AG04450 (cell line): ENCODE results near the gene SMARCD1. TPM values are rescaled to one million over a fixed set of nuclear protein-coding genes. Genes with fewer than 3 reads are reported as not detected.

Experiments
- CTCF ChIA-PET: fragments of 300-600, 350-600 bp; formaldehyde crosslinking; extraction: SDS; loops from one replicate; lab custom pipeline; 2022; ENCODE audit warnings: antibody characterized with exemption, inconsistent platforms; lab: Charles Lee
- POLR2A ChIA-PET: fragments of 350-600 bp; formaldehyde crosslinking; extraction: SDS; loops from one replicate; lab custom pipeline; 2021; ENCODE audit warnings: antibody characterized with exemption, inconsistent platforms; lab: Yijun Ruan, JAX
- DNase-seq: peaks from one replicate; pipeline ENCODE4 v3.0.0-alpha.2; 2011; ENCODE audit warnings: low read depth, low spot score
- H3K27ac ChIP-seq: one replicate; pipeline ENCODE4 v1.5.1; 2012; ENCODE audit warnings: low read depth, low read length, control low read depth
- H3K27me3 ChIP-seq: one replicate; pipeline ENCODE4 v1.6.0; 2012; ENCODE audit warnings: low read length; ENCODE audit not compliant: control insufficient read depth, insufficient read depth
- H3K4me3 ChIP-seq: 2 replicates; pipeline ENCODE4 v1.5.1; 2011; ENCODE audit warnings: mild to moderate bottlenecking, low read depth, low read length, control low read depth
- H3K9me3 ChIP-seq: 2 replicates; pipeline ENCODE4 v1.5.1; 2012; ENCODE audit warnings: low read length; ENCODE audit not compliant: control insufficient read depth, insufficient read depth
- CTCF ChIP-seq: IDR thresholded peaks from 2 replicates; pipeline ENCODE4 v1.5.1; 2011; ENCODE audit warnings: low read depth, low read length, control low read depth, inconsistent platforms
- polyA plus RNA-seq: library from polyadenylated mRNA; depleted of rRNA; stranded (reverse); fragments of >200 nt; gene quantifications from 2 replicates; pipeline ENCODE4 v1.2.3, GENCODE V29; 2011

The SMARCD1 gene
- polyA plus RNA-seq, 1 experiment, result 57.2 TPM

GRCh38 chr12:50112456-50113218, 27.5 kb downstream of the SMARCD1 start:
- CTCF ChIA-PET, result interaction anchor here (0.7 to 4.0 kb wide), 28 partner anchors 7 to 291 kb away, joined by 3 to 46 read pairs (median 5); partner anchors contain the start of genes GPD1 and SMARCD1
- H3K4me3 ChIP-seq, result peak overlapping the region; percentile 99
- H3K27ac ChIP-seq, result peak overlapping the region; percentile 96
- POLR2A ChIA-PET, result interaction anchor here (0.6 to 3.4 kb wide), 15 partner anchors 8 to 137 kb away, joined by 3 to 33 read pairs (median 5); partner anchors contain the start of genes CERS5, GPD1 and SMARCD1
- DNase-seq, result no peak
- H3K27me3 ChIP-seq, result no peaks in the 10 kb centered on the region
- H3K9me3 ChIP-seq, result no peaks in the 10 kb centered on the region; the same call in 1 of the 2 replicates
- no peak for TF ChIP-seq CTCF

- CTCF ChIA-PET, result interaction anchor here (0.6 kb wide), 1 partner anchor 18 kb away, joined by 4 read pairs; no protein-coding TSS in a partner anchor
- no peak overlapping the region for H3K27ac ChIP-seq
- no peak for DNase-seq
- H3K9me3 ChIP-seq, result no peaks in the 10 kb centered on the region; the same call in none of the 2 replicates
- no peak overlapping the region for H3K4me3 ChIP-seq
- no peaks in the 10 kb centered on the region for H3K27me3 ChIP-seq
- no peak for TF ChIP-seq CTCF
- POLR2A ChIA-PET, result no interaction called here
Observed at GRCh38 chr12:50117057-50117622, 32.0 kb downstream of the SMARCD1 start.

- Histone ChIP-seq H3K4me3 (no peak overlapping the region), H3K9me3 (no peaks in the 10 kb centered on the region; the same call in 1 of the 2 replicates), H3K27ac (no peak overlapping the region), H3K27me3 (no peaks in the 10 kb centered on the region)
- POLR2A ChIA-PET, result interaction anchor here (0.5 kb wide), 1 partner anchor 35 kb away, joined by 4 read pairs; no protein-coding TSS in a partner anchor
- CTCF ChIA-PET, result interaction anchor here (0.6 to 1.2 kb wide), 2 partner anchors 10 to 57 kb away, joined by 3 to 4 read pairs; no protein-coding TSS in a partner anchor
- DNase-seq, result no peak
- no peak for TF ChIP-seq CTCF
Observed at GRCh38 chr12:50119387-50119786, 34.2 kb downstream of the SMARCD1 start.

GRCh38 chr12:50120521-50120920, 35.4 kb downstream of the SMARCD1 start:
- no peak for TF ChIP-seq CTCF
- no peaks in the 10 kb centered on the region for H3K27me3 ChIP-seq
- no peaks in the 10 kb centered on the region; the same call in 1 of the 2 replicates for H3K9me3 ChIP-seq
- H3K27ac ChIP-seq, result no peak overlapping the region
- POLR2A ChIA-PET, result interaction anchor here (1.8 kb wide), 1 partner anchor 8 kb away, joined by 4 read pairs; the partner anchor contains the start of gene COX14
- DNase-seq, result no peak
- CTCF ChIA-PET, result interaction anchor here (0.5 to 1.2 kb wide), 5 partner anchors 9 to 195 kb away, joined by 3 to 5 read pairs (median 4); partner anchors contain the start of gene COX14
- H3K4me3 ChIP-seq, result no peak overlapping the region
